Measurements from ENCODE around the gene STK4. TPM values are rescaled to one million over a fixed set of nuclear protein-coding genes. Genes with fewer than 3 reads are reported as not detected.
"Not testable (repeated sequence)": the region's sequence is repeated elsewhere in the genome, so short reads cannot be mapped to it uniquely, and the experiment has no call there.

The STK4 gene
- total RNA-seq, 1 donor from 2014 or later, result 37.5 TPM

- DNase-seq (ENCODE audit: low spot score in 2 of 2) (no peak), FAIRE-seq (no peak)
These were observed 83.7 kb downstream of the STK4 start for GRCh38 chr20:45049904-45050471.

- DNase-seq (ENCODE audit: low spot score in 2 of 2) (no peak), FAIRE-seq (no peak)
These were observed 85.1 kb downstream of the STK4 start for GRCh38 chr20:45051204-45052060.

GRCh38 chr20:45052698-45053429 lies 86.6 kb downstream of the STK4 start:
- FAIRE-seq (no peak), DNase-seq (ENCODE audit: low spot score in 2 of 2) (no peak)

- DNase-seq (ENCODE audit: low spot score in 2 of 2), result no peak
- FAIRE-seq, result no peak
These were observed 87.4 kb downstream of the STK4 start for GRCh38 chr20:45053430-45054351.

GRCh38 chr20:45055056-45055455 lies 88.7 kb downstream of the STK4 start:
- no peak for FAIRE-seq
- DNase-seq (ENCODE audit: low spot score in 2 of 2), result no peak

- DNase-seq (ENCODE audit: low spot score in 2 of 2), result no peak
- FAIRE-seq, result no peak
These were observed 90.3 kb downstream of the STK4 start for GRCh38 chr20:45056473-45057173.

- DNase-seq (ENCODE audit: low spot score in 2 of 2), result no peak
- FAIRE-seq, result no peak
These were observed 92.0 kb downstream of the STK4 start for GRCh38 chr20:45058168-45058850.

GRCh38 chr20:45059022-45059728 lies 92.9 kb downstream of the STK4 start:
- FAIRE-seq (no peak), DNase-seq (ENCODE audit: low spot score in 2 of 2) (no peak)

- FAIRE-seq (no peak), DNase-seq (ENCODE audit: low spot score in 2 of 2) (no peak)
These were observed 94.0 kb downstream of the STK4 start for GRCh38 chr20:45060294-45060693.

GRCh38 chr20:45061244-45061643 lies 94.9 kb downstream of the STK4 start:
- no peak for DNase-seq (ENCODE audit: low spot score in 2 of 2)
- no peak for FAIRE-seq

- not testable (repeated sequence) for FAIRE-seq; DNase-seq (ENCODE audit: low spot score in 2 of 2)
These were observed 96.8 kb downstream of the STK4 start for GRCh38 chr20:45063107-45063506.

GRCh38 chr20:45064812-45065211 lies 98.5 kb downstream of the STK4 start:
- DNase-seq (ENCODE audit: low spot score in 2 of 2) (no peak), FAIRE-seq (no peak)

GRCh38 chr20:45066372-45066771 lies 100.1 kb downstream of the STK4 start:
- FAIRE-seq, result no peak
- no peak for DNase-seq (ENCODE audit: low spot score in 2 of 2)

- no peak for FAIRE-seq
- no peak for DNase-seq (ENCODE audit: low spot score in 2 of 2)
These were observed 100.8 kb downstream of the STK4 start for GRCh38 chr20:45067087-45067486.

- no peak for DNase-seq (ENCODE audit: low spot score in 2 of 2)
These were observed 101.2 kb downstream of the STK4 start for GRCh38 chr20:45067558-45067957.

GRCh38 chr20:45069261-45069660 lies 102.9 kb downstream of the STK4 start:
- no peak for DNase-seq (ENCODE audit: low spot score in 2 of 2)
- no peak for FAIRE-seq

More at GRCh38 chr20:45067558-45067957, 101.2 kb downstream of the STK4 start:
- no peak for FAIRE-seq

GRCh38 chr20:45070932-45071632 lies 104.8 kb downstream of the STK4 start:
- no peak for DNase-seq (ENCODE audit: low spot score in 2 of 2)
- no peak for FAIRE-seq

GRCh38 chr20:45072066-45072465 lies 105.8 kb downstream of the STK4 start:
- DNase-seq (ENCODE audit: low spot score in 2 of 2), result no peak
- no peak for FAIRE-seq

Measured in frontal cortex (tissue), 4 donors.